GM18951 (cell line): ENCODE measurements around the gene WARS2.

ENCODE experiments used
- POLR2A ChIP-seq: IDR thresholded peaks from 4 replicates; pipeline ENCODE4 v1.6.1; 2011; ENCODE audit warnings: mild to moderate bottlenecking; ENCODE audit not compliant: insufficient read length, insufficient read depth; ENCODE audit errors: extremely low read depth
- in situ Hi-C: fragments of 300-500 bp; cut with MboI; formaldehyde crosslinking; loops from one replicate; pipeline ENCODE4 v1.12.0; 2022; ENCODE audit warnings: low sequenced_read_pairs, mixed read lengths, inconsistent platforms; ENCODE audit not compliant: unreplicated experiment

Gene WARS2

GRCh38 chr1:119011706-119012105 is 128.7 kb downstream of the WARS2 start:
- no peak for TF ChIP-seq POLR2A
- in situ Hi-C loops: loop anchor here (10.0 kb wide), 1 partner anchor 857 kb away; no protein-coding TSS in a partner anchor

GRCh38 chr1:119011116-119011515 is 129.3 kb downstream of the WARS2 start:
- TF ChIP-seq POLR2A: no peak
- in situ Hi-C loops: loop anchor here (10.0 kb wide), 1 partner anchor 856 kb away; no protein-coding TSS in a partner anchor

- in situ Hi-C loops: loop anchor here (10.0 kb wide), 1 partner anchor 855 kb away; no protein-coding TSS in a partner anchor
Measured at GRCh38 chr1:119010201-119010600, 130.3 kb downstream of the WARS2 start.

GRCh38 chr1:119009312-119009655 is 131.2 kb downstream of the WARS2 start:
- no peak for TF ChIP-seq POLR2A

More at GRCh38 chr1:119010201-119010600, 130.3 kb downstream of the WARS2 start:
- TF ChIP-seq POLR2A: no peak

GRCh38 chr1:119008483-119009311 is 131.8 kb downstream of the WARS2 start:
- in situ Hi-C loops: no loop called here
- TF ChIP-seq POLR2A: no peak

More at GRCh38 chr1:119009312-119009655, 131.2 kb downstream of the WARS2 start:
- in situ Hi-C loops: no loop called here

- in situ Hi-C loops: no loop called here
- no peak for TF ChIP-seq POLR2A
Measured at GRCh38 chr1:119007670-119008482, 132.6 kb downstream of the WARS2 start.

- TF ChIP-seq POLR2A: no peak
- in situ Hi-C loops: no loop called here
Measured at GRCh38 chr1:119007339-119007669, 133.1 kb downstream of the WARS2 start.

GRCh38 chr1:119006406-119007279 is 133.8 kb downstream of the WARS2 start:
- TF ChIP-seq POLR2A: no peak
- in situ Hi-C loops: no loop called here

- TF ChIP-seq POLR2A: no peak
- in situ Hi-C loops: no loop called here
Measured at GRCh38 chr1:119005724-119006405, 134.6 kb downstream of the WARS2 start.

- no peak for TF ChIP-seq POLR2A
- in situ Hi-C loops: no loop called here
Measured at GRCh38 chr1:119004781-119005180, 135.7 kb downstream of the WARS2 start.

GRCh38 chr1:119004129-119004527 is 136.3 kb downstream of the WARS2 start:
- in situ Hi-C loops: no loop called here
- no peak for TF ChIP-seq POLR2A

GRCh38 chr1:119003413-119004128 is 136.9 kb downstream of the WARS2 start:
- TF ChIP-seq POLR2A: no peak
- in situ Hi-C loops: no loop called here

GRCh38 chr1:119002028-119002686 is 138.3 kb downstream of the WARS2 start:
- in situ Hi-C loops: no loop called here

More at GRCh38 chr1:119002028-119002686, 138.3 kb downstream of the WARS2 start:
- no peak for TF ChIP-seq POLR2A
